GM18858 (cell line): ENCODE results near the gene PROX1.

Experiments used
- ATAC-seq: cut with Tn5 transposase; IDR thresholded peaks from one replicate; pipeline ENCODE4 v1.9.1; 2021; ENCODE audit not compliant: unreplicated experiment

PROX1 gene

GRCh38 chr1:213997038-213997771 lies 9.4 kb downstream of the PROX1 start:
- ATAC-seq: no peak

- ATAC-seq: no peak
These were observed 10.0 kb downstream of the PROX1 start for GRCh38 chr1:213997772-213998107.

- ATAC-seq: no peak
These were observed 11.0 kb downstream of the PROX1 start for GRCh38 chr1:213998785-213999184.

GRCh38 chr1:213999732-214000131 lies 12.0 kb downstream of the PROX1 start:
- no peak for ATAC-seq

- no peak for ATAC-seq
These were observed 14.3 kb downstream of the PROX1 start for GRCh38 chr1:214002060-214002459.

GRCh38 chr1:214002472-214002871 lies 14.7 kb downstream of the PROX1 start:
- no peak for ATAC-seq

GRCh38 chr1:214003233-214003632 lies 15.5 kb downstream of the PROX1 start:
- no peak for ATAC-seq

- no peak for ATAC-seq
These were observed 16.2 kb downstream of the PROX1 start for GRCh38 chr1:214004014-214004413.

GRCh38 chr1:214004795-214005194 lies 17.0 kb downstream of the PROX1 start:
- no peak for ATAC-seq

- no peak for ATAC-seq
These were observed 17.9 kb downstream of the PROX1 start for GRCh38 chr1:214005708-214006107.

GRCh38 chr1:214006845-214007244 lies 19.1 kb downstream of the PROX1 start:
- ATAC-seq: no peak

- ATAC-seq: no peak
These were observed 20.6 kb downstream of the PROX1 start for GRCh38 chr1:214008347-214008746.

GRCh38 chr1:214008791-214009422 lies 21.1 kb downstream of the PROX1 start:
- ATAC-seq: no peak

- ATAC-seq: no peak
These were observed 21.8 kb downstream of the PROX1 start for GRCh38 chr1:214009423-214010196.

- no peak for ATAC-seq
These were observed 22.4 kb downstream of the PROX1 start for GRCh38 chr1:214010197-214010573.

GRCh38 chr1:214010717-214011116 lies 22.9 kb downstream of the PROX1 start:
- ATAC-seq: no peak

- no peak for ATAC-seq
These were observed 24.6 kb downstream of the PROX1 start for GRCh38 chr1:214012418-214012817.

- no peak for ATAC-seq
These were observed 26.0 kb downstream of the PROX1 start for GRCh38 chr1:214013614-214014377.

GRCh38 chr1:214014730-214015129 lies 27.0 kb downstream of the PROX1 start:
- no peak for ATAC-seq

GRCh38 chr1:214017191-214017982 lies 29.6 kb downstream of the PROX1 start:
- ATAC-seq: no peak
